ENCODE data around the gene SP8.

SP8 gene

GRCh38 chr7:20793694-20794394 is 7.2 kb upstream of the SP8 start:
- no peak for DNase-seq

DNA sequence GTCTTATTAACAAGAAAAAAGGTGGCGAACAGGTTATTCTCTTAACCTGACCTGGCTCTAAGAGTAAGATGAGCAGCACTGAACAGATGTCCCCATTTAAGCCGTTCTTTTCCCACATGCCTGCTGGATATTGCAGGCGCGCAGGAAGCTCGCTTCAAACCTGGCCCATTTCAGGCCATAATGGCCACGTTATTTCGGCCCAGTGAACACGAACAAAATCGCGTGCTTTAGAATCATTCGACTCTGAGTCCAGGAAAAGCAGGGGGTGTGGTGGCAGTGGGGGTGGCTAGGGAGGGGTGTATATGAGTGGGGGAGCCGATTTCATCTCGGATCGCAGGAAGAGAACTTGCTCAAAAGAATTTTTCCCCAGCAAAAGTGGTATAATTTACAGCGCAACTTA is 6.6 kb upstream of the SP8 start:
- no peak for DNase-seq

GRCh38 chr7:20791538-20792434 is 5.1 kb upstream of the SP8 start:
- no peak for DNase-seq

- no peak for DNase-seq
Measured at GRCh38 chr7:20790375-20790774, 3.7 kb upstream of the SP8 start.

- DNase-seq: no peak
Measured at GRCh38 chr7:20788420-20788990, 1.8 kb upstream of the SP8 start.

DNA sequence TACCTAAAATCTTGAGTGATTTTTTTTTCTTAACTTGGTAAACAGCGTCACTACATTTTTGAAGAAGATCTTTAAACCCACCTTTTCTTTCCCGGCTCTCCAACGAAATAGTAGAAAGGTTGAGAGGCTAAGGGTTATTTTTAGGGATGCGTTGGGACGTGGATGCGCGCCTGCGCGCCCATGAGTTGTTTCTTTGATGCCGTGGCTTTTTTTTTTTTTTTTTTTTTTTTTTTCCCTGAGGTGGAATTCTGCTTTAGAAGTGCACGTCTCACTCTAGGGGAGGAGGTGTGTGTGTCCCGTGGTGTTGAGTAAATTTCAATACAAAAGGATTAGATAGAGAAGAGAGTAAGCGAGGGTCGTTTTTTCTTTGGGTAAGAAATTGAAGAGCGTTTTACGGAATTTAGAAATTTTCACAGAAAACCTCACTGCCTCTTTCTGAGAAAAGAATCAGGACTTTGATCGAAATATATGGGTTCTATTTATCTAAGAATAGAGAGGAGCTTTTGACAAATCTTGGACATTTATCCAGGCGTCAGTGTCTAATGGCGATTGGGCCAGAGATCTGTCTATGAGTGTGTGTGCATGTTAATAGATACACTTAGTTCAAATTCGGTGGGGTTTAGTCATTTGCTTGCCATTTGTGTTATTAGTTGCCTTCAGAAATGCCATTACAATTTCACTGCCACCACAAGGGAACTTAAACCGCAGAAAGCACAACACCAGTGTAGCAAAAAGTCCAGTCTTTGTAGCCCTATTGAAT is 1.2 kb upstream of the SP8 start:
- no peak for DNase-seq

DNA sequence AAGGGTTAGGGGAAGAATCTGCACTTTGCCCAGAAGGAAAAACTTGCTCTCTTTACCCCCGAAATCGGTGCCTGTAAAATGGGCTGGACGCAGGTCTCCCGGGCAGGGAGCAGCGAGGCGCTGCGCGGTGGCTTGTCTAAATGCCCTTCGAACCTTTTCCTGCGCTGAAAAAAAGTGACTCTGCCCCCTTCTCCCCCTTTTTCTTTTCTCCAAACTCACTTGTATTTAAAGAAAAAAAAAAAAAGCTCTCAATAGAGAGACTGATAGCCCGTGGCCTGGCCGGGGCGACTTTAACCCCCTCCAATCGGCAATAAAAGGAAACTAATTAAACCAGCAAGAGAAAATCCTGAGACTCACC is 286 bp downstream of the SP8 start:
- DNase-seq: no peak

DNA sequence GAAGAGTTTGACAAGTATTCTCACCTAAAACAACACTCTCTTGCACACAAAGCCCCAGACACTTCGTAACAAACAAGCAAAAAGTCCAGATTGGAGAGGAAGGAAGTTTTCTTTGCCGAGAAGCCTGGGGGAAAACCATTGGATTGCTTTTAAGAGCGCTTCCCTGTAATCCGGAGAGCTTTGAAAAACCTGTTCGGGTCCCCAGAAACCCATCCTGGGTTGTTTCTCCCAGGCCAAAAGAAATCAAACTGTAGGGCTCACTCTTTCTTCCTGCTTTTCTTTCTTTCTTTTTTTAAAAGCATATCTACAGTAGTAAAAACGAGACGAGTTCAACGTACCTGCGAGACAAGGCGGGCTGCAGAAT is 655 bp downstream of the SP8 start:
- no peak for DNase-seq

DNA sequence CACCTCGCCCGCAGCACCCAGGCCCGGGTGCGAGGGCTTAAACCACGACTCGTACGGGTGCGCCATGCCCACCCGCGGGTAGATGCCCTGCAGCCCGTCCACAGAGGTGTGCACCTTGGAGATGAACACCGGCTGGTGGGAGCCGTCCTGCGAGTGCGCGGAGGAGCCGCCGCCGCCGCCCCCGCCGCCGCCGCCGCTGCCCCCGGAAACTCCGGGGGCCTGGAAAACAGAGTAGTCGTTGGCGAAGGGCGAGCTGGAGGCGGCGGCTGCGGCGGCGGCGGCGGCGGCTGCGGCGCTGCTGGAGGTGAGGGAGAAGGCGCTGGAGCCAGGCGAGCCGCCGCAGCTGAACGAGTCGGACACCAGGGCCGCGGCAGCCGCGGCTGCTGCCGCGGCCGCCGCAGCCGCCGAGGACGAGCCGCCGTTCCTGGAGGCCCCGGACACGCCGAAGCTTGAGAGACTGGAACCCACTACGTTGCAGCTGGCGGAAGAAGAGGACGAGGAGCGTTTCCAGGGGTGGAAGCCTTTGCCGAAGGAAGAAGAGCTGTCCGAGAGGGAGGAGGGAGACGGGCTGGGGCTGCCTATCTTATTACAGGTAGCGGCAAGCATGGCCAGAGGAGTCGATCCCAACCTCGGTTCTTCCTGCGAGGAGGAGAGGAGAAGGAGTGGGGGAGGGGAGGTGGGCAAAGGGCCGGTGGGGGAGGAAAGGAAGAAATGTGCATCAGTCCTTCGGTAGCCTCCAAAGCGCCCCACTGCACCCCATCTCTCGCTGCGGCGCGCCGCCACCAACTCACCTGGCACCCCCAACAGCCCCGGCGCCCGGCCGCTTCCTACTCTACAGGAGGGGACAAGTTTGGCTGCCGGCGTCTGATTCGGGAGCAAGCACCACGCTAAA is 1.3 kb downstream of the SP8 start:
- no peak for DNase-seq

DNA sequence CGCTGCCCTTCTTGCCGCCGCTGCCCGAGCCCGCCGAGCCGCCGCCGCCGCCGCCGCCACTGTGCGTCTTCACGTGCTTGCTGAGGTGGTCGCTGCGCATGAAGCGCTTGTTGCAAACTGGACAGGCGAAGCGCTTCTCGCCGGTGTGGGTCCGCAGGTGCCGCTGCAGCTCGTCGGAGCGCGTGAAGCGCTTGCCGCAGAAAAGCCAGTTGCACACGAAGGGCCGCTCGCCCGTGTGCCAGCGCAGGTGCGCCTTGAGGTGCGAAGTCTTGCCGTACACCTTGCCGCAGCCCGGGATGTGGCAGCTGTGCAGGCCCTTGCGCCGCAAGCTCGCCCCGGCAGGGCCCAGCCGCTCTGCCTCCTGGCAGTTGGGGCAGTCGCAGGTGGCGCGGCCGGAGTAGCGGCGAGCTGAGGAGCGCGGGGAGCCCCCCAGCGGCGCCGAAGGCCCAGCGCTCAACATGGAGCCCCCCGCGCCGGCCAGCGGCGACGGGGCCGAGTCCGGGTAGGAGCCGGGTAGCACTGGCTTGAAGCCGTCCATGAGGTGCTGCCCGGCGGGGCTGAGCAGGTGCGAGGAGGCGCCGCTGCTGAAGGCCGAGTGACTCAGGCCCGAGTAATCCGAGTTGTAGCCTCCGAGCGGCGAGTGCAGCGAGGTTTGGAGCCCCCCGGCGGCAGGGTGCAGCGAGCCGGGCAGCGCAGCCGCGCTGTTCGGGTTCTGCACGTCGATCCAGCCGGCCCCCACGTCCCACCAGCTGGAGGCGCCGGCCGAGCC is 2.1 kb downstream of the SP8 start:
- DNase-seq: no peak

DNA sequence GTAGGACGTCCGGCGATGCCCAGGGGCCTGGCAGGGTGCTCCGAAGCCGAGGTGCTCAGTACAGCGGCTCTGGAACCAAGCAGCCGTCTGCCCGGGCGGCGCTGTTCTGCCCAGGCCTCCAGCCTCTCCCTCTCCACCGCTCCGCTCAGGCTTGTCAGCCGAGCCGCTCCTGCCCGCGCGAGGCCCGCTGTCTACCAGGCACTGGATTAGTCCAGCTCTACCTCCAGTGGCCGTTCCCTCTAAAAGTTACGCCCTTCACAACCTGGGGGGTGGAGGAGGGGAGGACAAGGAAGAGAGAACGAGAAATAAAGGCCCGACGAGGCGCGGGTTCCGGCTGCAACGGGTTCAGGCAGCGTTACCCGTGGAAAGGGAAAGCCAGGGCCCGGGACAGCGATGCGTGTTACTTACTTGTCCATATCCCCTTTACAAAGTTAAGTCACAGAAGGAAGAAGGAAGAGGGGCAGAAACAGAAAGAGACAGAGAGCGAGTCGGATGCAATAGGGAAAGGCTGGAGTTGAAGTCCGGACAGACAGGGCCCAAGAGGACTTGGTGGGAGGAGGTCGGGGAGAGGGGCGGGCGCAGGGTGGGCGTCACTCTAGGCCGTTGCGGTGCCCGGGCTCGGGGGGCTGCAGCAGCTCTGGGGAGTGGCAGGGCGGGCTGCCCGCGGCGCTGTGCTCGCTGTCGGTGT is 2.8 kb downstream of the SP8 start:
- DNase-seq: no peak

DNA sequence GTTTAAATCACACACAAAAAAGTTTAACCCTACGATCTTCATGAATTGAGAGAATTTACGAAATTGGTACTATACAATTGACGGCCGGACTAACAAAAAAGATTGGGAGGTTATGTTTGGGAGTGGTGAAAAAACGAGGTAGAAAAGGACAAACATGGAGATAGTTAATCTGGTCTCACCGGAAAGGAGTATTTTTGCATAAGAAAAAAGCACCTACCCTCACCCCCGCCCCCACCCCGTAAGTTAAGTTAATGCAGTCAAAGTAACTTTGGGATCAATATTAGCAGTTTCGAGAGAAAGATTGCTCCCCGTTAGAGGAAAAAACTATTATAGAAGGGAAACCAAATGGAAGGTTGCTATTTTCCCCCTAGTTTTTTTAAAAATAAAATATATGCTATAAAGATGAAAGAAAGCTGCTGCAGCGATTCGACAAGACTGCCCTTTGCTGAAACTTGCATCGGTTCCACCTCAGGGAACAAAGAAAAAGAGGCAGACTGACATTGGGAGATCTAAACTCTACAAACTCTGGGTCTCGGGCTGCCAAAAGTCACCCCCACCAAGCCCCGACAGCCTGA is 3.5 kb downstream of the SP8 start:
- no peak for DNase-seq

GRCh38 chr7:20779041-20779440 is 7.6 kb downstream of the SP8 start:
- DNase-seq: no peak

GRCh38 chr7:20778063-20778721 is 8.5 kb downstream of the SP8 start:
- DNase-seq: no peak

GRCh38 chr7:20777377-20778062 is 9.2 kb downstream of the SP8 start:
- no peak for DNase-seq

GRCh38 chr7:20776942-20777341 is 9.7 kb downstream of the SP8 start:
- DNase-seq: no peak

- DNase-seq: no peak
Measured at GRCh38 chr7:20776214-20776911, 10.3 kb downstream of the SP8 start.

- DNase-seq: no peak
Measured at GRCh38 chr7:20754001-20754400, 32.7 kb downstream of the SP8 start.

DNA sequence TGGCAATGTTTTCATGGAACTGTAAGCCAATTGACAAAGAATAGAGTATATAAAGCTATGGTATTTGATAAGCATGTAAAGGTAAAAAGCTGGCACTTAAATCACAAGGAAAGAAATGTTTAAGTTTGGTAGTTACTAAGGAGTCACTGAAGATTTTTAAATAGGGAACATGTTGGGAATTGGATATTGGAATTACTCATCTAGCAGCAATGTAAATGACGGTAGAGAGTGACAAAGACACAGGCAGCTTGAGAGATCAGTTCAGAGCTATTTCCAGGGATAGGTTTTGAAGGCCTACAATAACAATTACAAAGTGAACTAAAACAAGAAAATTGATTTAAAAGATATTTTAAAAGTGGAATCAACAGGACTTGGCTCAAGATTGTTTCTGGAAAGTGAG is 36.8 kb downstream of the SP8 start:
- no peak for DNase-seq

Data from SIG-M5 (cell line).